SK-N-SH (cell line): ENCODE results near the gene WDFY1.

ENCODE experiments used
- ELF1 ChIP-seq: IDR thresholded peaks from 2 replicates; pipeline ENCODE4 v1.4.0; 2012
- EZH2phosphoT487 ChIP-seq: fragments of 200-600 bp; sonication (generic); IDR thresholded peaks from 2 replicates; pipeline ENCODE4 v1.6.1; 2017; ENCODE audit warnings: low read depth, mixed run types, mild to moderate bottlenecking, antibody characterized with exemption, moderate library complexity, borderline replicate concordance
- FOXJ3 ChIP-seq: sonication (generic); formaldehyde crosslinking; IDR thresholded peaks from 2 replicates; pipeline ENCODE4 v1.5.1; 2020; ENCODE audit warnings: mild to moderate bottlenecking, missing genetic modification reagents
- FOXM1 ChIP-seq: IDR thresholded peaks from 2 replicates; pipeline ENCODE4 v1.4.0; 2012; ENCODE audit warnings: low read depth, mild to moderate bottlenecking
- GABPA ChIP-seq: IDR thresholded peaks from 2 replicates; pipeline ENCODE4 v1.4.0; 2012; ENCODE audit warnings: low read depth, mild to moderate bottlenecking
- POLR2AphosphoS5 ChIP-seq: IDR thresholded peaks from 2 replicates; pipeline ENCODE4 v1.6.1; 2012; ENCODE audit warnings: low read depth, low read length
- SMC3 ChIP-seq: IDR thresholded peaks from 2 replicates; pipeline ENCODE4 v1.6.1; 2012; ENCODE audit warnings: low read depth, low read length, improper control_type of control experiment
- USF2 ChIP-seq: fragments of 150-350 bp; IDR thresholded peaks from 2 replicates; pipeline ENCODE4 v1.6.1; 2017; ENCODE audit warnings: antibody characterized with exemption, low read length, low read depth, borderline replicate concordance
- YY1 ChIP-seq: IDR thresholded peaks from 2 replicates; pipeline ENCODE4 v1.4.0; 2012; ENCODE audit warnings: low read depth, mild to moderate bottlenecking
- TF ChIP-seq, protein P1 (sequence below): fragments of 200-600 bp; sonication (generic); IDR thresholded peaks from 2 replicates; pipeline ENCODE4 v1.6.1; 2017; ENCODE audit warnings: antibody characterized with exemption, mild to moderate bottlenecking, moderate library complexity
- TF ChIP-seq, protein P2 (sequence below): IDR thresholded peaks from 2 replicates; pipeline ENCODE4 v1.4.0; 2012; ENCODE audit warnings: low read depth

GRCh38 chr2:223918671-223919134, 26.4 kb downstream of the WDFY1 start:
- TF ChIP-seq SMC3 (no peak), FOXJ3 (CRISPR knock-in tag) (no peak), YY1 (no peak), GABPA (no peak), ELF1 (no peak), POLR2AphosphoS5 (no peak), EZH2phosphoT487 (no peak), USF2 (no peak), FOXM1 (no peak)
- TF ChIP-seq, protein P1, sequence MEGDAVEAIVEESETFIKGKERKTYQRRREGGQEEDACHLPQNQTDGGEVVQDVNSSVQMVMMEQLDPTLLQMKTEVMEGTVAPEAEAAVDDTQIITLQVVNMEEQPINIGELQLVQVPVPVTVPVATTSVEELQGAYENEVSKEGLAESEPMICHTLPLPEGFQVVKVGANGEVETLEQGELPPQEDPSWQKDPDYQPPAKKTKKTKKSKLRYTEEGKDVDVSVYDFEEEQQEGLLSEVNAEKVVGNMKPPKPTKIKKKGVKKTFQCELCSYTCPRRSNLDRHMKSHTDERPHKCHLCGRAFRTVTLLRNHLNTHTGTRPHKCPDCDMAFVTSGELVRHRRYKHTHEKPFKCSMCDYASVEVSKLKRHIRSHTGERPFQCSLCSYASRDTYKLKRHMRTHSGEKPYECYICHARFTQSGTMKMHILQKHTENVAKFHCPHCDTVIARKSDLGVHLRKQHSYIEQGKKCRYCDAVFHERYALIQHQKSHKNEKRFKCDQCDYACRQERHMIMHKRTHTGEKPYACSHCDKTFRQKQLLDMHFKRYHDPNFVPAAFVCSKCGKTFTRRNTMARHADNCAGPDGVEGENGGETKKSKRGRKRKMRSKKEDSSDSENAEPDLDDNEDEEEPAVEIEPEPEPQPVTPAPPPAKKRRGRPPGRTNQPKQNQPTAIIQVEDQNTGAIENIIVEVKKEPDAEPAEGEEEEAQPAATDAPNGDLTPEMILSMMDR, result no peak
- TF ChIP-seq, protein P2, sequence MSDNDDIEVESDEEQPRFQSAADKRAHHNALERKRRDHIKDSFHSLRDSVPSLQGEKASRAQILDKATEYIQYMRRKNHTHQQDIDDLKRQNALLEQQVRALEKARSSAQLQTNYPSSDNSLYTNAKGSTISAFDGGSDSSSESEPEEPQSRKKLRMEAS, result no peak
